Astrocyte (in vitro differentiated cells and primary cell): ENCODE results near the gene BCL2.

ENCODE experiments used
- CTCF ChIP-seq: IDR thresholded peaks from 2 replicates; pipeline ENCODE4 v1.5.1; 2011; ENCODE audit warnings: low read depth, mild to moderate bottlenecking, inconsistent platforms, low read length, moderate library complexity; ENCODE audit not compliant: insufficient read depth
- EZH2 ChIP-seq: IDR thresholded peaks from 2 replicates; pipeline ENCODE4 v1.6.1; 2012; ENCODE audit warnings: mild to moderate bottlenecking, low read length, inconsistent platforms; ENCODE audit not compliant: insufficient read depth

- no peak for TF ChIP-seq CTCF
- no peak for TF ChIP-seq EZH2
Measured at GRCh38 chr18:63087421-63088230, 231.9 kb downstream of the BCL2 start.
